ENCODE measurements around the gene ME1. TPM values are rescaled to one million over a fixed set of nuclear protein-coding genes. Genes with fewer than 3 reads are reported as not detected.
A peak's percentile ranks its signal among the peaks of the same experiment; 100 is the strongest.
"Not testable (repeated sequence)": the region's sequence is repeated elsewhere in the genome, so short reads cannot be mapped to it uniquely, and the experiment has no call there.

The ME1 gene
- total and polyA plus RNA-seq, 2 of the 13 experiments (the other 11 are each of a cell fraction or from before 2014, with no cell fraction given): not detected

GRCh38 chr6:83459663-83460062 lies 28.8 kb upstream of the ME1 start:
- ATAC-seq (no peak), DNase-seq (ENCODE audit: low spot score) (no peak), FAIRE-seq (no peak)
- no peak overlapping the region for H2AFZ ChIP-seq (ENCODE audit: low read length)
- H3K9ac ChIP-seq (ENCODE audit: insufficient read depth, low read depth, low read length): no peak overlapping the region
- H3K27me3 ChIP-seq (ENCODE audit: control insufficient read depth in 1 of 2, insufficient read depth in 2 of 2, low read length in 2 of 2): no peaks in the 10 kb centered on the region
- no peaks in the 10 kb centered on the region for H4K20me1 ChIP-seq (ENCODE audit: insufficient read depth, low read length)
- CTCF ChIA-PET (ENCODE audit: low intra/inter-chr PET ratio, low total read pairs): no interaction called here
- H3K79me2 ChIP-seq (ENCODE audit: insufficient read depth, low read length): no peaks in the 10 kb centered on the region
- TF ChIP-seq ISL2 (CRISPR knock-in tag; IDR thresholded peaks at IDR 0.05) (no peak), ZBTB26 (CRISPR knock-in tag; IDR thresholded peaks at IDR 0.05; ENCODE audit: borderline replicate concordance) (no peak)
- in situ Hi-C loops (cut with HindIII; ENCODE audit: extremely low pct_ligation_motif_present, low pct_unique_long_range_greater_than_20kb) (no loop called here), intact Hi-C loops (cut with micrococcal nuclease; ENCODE audit: unreplicated experiment) (no loop called here)
- no peak overlapping the region for H3K27ac ChIP-seq (ENCODE audit: extremely low read length, insufficient read depth, low read length)
- BruUV-seq (replicated peaks): no TSS peak
- H3K36me3 ChIP-seq (replicated peaks in 1 of 2; ENCODE audit: control insufficient read depth in 1 of 2, insufficient read depth in 2 of 2, low read length in 2 of 2): no peaks in the 10 kb centered on the region
- no peak overlapping the region for H3K4me3 ChIP-seq (replicated peaks in 1 of 3; ENCODE audit: insufficient read depth in 1 of 3, low read depth in 2 of 3, low read length in 3 of 3)
- H3K4me1 ChIP-seq (ENCODE audit: insufficient read depth, low read length): no peaks in the 10 kb centered on the region
- no peak overlapping the region for H3K4me2 ChIP-seq (ENCODE audit: low read depth, low read length)
- no peaks in the 10 kb centered on the region for H3K9me3 ChIP-seq (ENCODE audit: low read length)
- POLR2A ChIA-PET: no interaction called here

GRCh38 chr6:83450015-83450414 lies 19.2 kb upstream of the ME1 start:
- CTCF ChIA-PET (ENCODE audit: low intra/inter-chr PET ratio, low total read pairs); H4K20me1 ChIP-seq (ENCODE audit: insufficient read depth, low read length); BruUV-seq (replicated peaks); DNase-seq (ENCODE audit: low spot score); H3K4me1 ChIP-seq (ENCODE audit: insufficient read depth, low read length); H2AFZ ChIP-seq (ENCODE audit: low read length); H3K36me3 ChIP-seq (replicated peaks in 1 of 2; ENCODE audit: control insufficient read depth in 1 of 2, insufficient read depth in 2 of 2, low read length in 2 of 2); H3K9me3 ChIP-seq (ENCODE audit: low read length); in situ Hi-C loops (cut with HindIII; ENCODE audit: extremely low pct_ligation_motif_present, low pct_unique_long_range_greater_than_20kb); ATAC-seq; H3K27me3 ChIP-seq (ENCODE audit: control insufficient read depth in 1 of 2, insufficient read depth in 2 of 2, low read length in 2 of 2); intact Hi-C loops (cut with micrococcal nuclease; ENCODE audit: unreplicated experiment); H3K4me2 ChIP-seq (ENCODE audit: low read depth, low read length); FAIRE-seq; H3K79me2 ChIP-seq (ENCODE audit: insufficient read depth, low read length); POLR2A ChIA-PET; H3K9ac ChIP-seq (ENCODE audit: insufficient read depth, low read depth, low read length); H3K4me3 ChIP-seq (replicated peaks in 1 of 3; ENCODE audit: insufficient read depth in 1 of 3, low read depth in 2 of 3, low read length in 3 of 3); H3K27ac ChIP-seq (ENCODE audit: extremely low read length, insufficient read depth, low read length): not testable (repeated sequence)
- 12% methylated on average over 6 of the region's 6 CpGs for WGBS (ENCODE audit: low lambda C conversion rate)
- TF ChIP-seq MAFF (IDR thresholded peaks at IDR 0.05; ENCODE audit: low read depth, low read length): peak; percentile 45
- TF ChIP-seq MAFK (conservative IDR thresholded peaks at IDR 0.05 in 1 of 2, IDR thresholded peaks at IDR 0.05 in 1 of 2; ENCODE audit: low read length in 2 of 2): peak in 1 of 2 experiments; percentile 64; a peak in 3 of 4 replicates

GRCh38 chr6:83444086-83444699 lies 13.3 kb upstream of the ME1 start:
- POLR2A ChIA-PET, FAIRE-seq: not testable (repeated sequence)

More at GRCh38 chr6:83444086-83444699, 13.3 kb upstream of the ME1 start:
- WGBS (ENCODE audit: low lambda C conversion rate): 17% methylated on average over 6 of the region's 9 CpGs
- H3K36me3 ChIP-seq (replicated peaks in 1 of 2; ENCODE audit: control insufficient read depth in 1 of 2, insufficient read depth in 2 of 2, low read length in 2 of 2); BruUV-seq (replicated peaks); intact Hi-C loops (cut with micrococcal nuclease; ENCODE audit: unreplicated experiment); H3K9ac ChIP-seq (ENCODE audit: insufficient read depth, low read depth, low read length); H4K20me1 ChIP-seq (ENCODE audit: insufficient read depth, low read length); H3K27me3 ChIP-seq (ENCODE audit: control insufficient read depth in 1 of 2, insufficient read depth in 2 of 2, low read length in 2 of 2); CTCF ChIA-PET (ENCODE audit: low intra/inter-chr PET ratio, low total read pairs); DNase-seq (ENCODE audit: low spot score); ATAC-seq; H3K79me2 ChIP-seq (ENCODE audit: insufficient read depth, low read length); in situ Hi-C loops (cut with HindIII; ENCODE audit: extremely low pct_ligation_motif_present, low pct_unique_long_range_greater_than_20kb); H3K4me3 ChIP-seq (replicated peaks in 1 of 3; ENCODE audit: insufficient read depth in 1 of 3, low read depth in 2 of 3, low read length in 3 of 3); H2AFZ ChIP-seq (ENCODE audit: low read length); H3K4me1 ChIP-seq (ENCODE audit: insufficient read depth, low read length); H3K9me3 ChIP-seq (ENCODE audit: low read length); H3K27ac ChIP-seq (ENCODE audit: extremely low read length, insufficient read depth, low read length): not testable (repeated sequence)
- peak overlapping the region; percentile 39; the same call in 1 of the 2 replicates for H3K4me2 ChIP-seq (ENCODE audit: low read depth, low read length)
